Inflammatory macrophage treated with lipopolysaccharide for 4 hours (primary cell): Measurements from ENCODE around the gene CMTM7.

Experiments
- DNase-seq: peaks from one replicate; pipeline ENCODE4 v3.0.0-alpha.2; 2020

The CMTM7 gene

DNA sequence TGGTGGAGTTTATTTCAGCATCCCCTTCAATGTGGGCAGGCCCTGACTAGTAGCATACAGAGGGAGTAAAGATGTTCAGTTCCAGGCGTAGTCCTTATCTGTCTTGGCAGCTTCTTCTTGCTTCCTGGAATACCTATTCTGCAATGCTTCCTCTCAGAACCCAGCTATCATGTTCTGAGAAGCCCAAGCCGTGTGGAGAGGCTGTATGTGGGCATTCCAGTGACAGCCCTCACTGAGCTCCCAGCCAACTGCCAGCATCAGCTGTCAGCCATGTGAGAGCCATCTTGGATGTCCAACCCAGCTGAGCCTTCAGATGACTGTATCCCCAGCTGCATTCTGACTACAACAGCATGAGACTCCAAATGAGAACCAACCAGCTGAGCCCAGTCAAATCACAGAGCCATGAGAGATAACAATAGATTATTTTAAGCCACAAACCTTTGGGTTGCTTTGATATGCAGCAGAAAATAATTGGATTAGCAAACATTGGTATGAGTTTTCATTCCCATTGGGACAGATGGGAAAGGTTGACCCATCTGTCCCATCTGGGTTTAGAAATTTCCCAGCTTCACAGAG is 8.4 kb upstream of the CMTM7 start:
- DNase-seq = no peak

DNA sequence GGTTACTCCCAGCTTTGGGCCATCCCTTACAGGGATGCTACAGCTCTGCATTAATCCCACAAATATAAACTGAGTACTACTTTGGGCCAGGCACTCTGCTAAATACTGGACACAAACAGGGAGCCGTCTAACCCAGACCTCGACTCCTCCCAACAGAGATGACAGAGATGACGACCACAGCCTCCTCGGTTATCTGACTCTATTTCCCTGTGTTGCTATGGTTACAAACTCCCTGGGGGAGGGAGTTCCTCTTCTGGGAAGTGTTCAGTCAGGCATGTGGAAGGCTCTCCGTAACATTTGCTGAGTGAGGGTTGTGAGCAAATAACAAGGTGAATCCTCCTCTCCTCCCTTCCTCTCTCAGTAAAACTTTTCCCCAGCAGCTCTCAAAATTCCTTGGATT is 6.7 kb upstream of the CMTM7 start:
- DNase-seq = peak; percentile 66

DNA sequence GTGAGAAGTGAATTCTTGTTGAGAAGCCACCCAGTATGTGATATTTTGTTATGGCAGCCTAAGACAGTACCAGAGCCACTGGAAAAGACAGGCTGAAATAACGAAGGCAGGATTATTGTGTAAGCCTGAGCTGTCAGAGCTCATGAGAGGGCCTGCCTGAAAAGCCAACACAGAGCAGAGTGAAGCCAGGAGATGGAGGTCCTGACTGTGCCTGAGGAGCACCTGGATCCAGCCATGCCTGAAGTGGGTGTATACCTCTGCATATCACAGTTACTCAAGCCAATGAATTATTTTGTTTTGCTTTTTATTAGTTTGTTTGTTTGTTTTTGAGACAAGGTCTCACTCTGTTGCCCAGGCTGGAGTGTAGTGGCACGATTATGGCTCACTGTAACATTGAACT is 4.1 kb upstream of the CMTM7 start:
- no peak for DNase-seq

DNA sequence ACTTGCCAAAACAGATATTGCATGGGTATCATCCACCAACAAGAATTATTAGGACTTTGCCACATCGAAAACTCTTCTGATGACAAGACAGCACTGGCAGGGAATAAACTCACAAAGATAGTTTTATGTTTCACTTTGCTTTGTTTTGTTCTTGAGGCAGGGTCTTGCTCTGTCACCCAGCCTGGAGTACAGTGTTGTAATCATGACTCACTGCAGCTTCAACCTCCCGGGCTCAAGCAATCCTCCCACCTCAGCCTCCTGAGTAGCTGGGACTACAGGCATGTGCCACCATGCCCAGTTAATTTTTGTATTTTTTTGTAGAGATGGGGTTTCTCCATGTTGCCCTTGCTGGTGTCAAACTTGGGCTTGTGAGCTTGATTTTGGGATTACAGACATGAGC is 2.1 kb upstream of the CMTM7 start:
- peak; percentile 64 for DNase-seq

DNA sequence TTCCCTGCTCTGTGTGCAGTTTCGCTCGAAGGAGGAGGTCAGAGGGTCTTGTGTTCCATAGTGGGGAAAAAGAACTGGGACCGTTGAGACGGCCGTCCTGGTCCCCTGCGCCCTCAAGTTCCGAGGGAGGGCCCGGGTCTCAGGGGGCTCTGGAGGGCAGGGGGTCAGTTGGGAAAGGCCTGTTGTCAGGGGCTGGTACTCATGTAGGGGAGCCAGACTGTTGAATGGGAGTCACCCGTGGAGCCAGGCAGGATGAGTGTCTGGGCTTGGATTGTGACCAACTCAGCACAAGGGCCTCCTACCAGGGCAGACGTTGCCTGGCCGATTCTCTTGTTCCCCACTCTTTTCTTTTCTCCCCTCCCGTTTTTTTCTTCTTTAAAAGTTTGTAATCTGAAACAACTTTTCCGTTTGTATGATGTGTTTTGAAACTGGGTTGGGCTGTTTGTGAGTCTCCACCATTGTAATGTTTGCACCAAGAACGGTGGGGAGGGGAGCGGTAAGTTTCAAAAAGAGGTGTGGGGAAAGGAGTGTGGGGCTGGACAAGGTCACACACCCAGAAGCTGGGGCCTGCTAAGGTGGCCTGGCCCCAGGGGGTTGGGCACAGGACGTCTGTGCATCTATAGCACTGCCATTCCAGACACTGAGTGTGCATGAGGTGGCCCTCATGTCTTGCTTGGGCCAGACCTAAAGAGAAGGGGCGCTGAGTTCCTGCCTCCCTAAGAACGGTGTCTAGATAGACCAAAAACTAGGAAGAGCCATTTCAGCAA is 1.1 kb downstream of the CMTM7 start:
- no peak for DNase-seq

DNA sequence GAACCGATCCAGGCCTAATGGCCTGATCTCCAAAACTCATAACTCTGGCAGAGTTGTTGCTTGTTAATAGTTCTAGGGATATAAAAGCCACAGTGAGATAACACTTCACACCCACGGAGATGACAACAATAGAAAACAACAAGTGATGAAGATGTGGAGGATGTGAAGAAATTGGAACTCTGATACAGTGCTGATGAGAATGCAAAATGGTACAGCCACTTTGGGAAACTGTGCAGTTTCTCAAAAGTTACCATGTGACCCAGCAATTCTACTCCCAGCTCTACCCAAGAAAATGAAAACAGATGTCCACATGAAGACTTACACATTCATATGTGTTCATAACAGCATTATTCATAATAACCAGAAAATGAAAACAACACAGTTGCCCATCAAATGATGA is 3.8 kb downstream of the CMTM7 start:
- peak; percentile 80 for DNase-seq

DNA sequence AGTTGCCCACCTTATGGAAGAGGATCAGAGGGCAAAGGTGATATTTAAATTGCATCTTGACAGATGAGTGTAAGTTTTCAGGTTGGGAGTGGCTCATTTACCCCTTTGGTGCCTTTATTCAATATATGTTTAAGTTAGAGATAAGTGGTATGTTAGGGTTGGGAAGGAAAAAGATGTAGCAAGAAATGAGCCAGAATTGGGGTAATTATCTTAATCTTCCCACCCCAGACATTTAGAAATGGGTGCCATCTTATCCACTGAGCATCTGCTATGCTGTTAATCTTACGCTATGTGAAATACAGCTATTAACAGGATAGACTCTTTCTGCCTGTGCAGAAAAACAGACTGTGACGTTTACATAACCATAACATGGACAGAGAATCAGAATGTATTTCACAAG is 6.3 kb downstream of the CMTM7 start:
- DNase-seq = no peak

DNA sequence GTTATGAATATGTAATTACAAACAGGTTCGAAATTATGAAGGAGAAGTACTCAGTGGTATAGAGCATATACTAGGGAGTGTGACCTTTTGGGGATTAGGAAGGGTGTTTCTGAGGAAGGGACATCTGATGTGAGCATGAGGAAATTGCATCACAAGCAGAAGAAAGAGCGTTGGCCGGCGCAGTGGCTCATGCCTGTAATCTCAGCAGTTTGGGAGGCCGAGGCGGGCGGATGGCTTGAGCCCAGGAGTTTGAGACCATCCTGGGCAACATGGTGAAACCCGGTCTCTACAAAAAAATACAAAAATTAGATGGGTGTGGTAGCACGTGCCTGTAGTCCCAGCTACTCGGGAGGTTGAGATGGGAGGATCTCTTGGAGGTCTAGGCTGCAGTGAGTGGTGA is 6.9 kb downstream of the CMTM7 start:
- DNase-seq = peak; percentile 87

DNA sequence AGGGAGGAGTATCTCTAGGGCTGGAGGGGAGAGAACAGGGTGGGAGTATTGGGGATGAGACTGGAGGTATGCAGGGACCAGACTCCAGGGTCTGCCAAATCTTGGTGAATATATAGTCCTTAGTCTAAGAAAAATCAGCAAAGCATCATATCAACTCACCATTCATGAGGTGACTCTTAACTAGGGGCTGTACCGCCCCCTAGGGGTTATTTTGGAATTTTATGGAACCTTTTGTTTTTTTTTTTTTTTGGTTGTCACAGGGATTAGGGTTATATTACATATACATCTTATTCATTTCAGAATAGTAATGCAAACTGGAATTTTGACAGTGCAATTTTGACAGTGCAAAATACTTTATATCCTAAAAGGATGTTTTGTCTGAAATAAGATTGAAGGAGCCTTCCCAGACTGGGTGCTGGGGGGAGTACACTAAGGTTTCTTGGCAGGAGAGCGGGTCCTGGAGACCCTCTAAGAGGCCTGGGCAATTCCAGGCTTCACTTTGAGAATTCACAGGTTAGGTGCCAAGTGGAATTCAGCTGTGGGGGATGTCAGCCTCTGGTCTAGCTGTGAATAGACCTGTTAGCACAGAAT is 7.5 kb downstream of the CMTM7 start:
- DNase-seq = peak; percentile 73

DNA sequence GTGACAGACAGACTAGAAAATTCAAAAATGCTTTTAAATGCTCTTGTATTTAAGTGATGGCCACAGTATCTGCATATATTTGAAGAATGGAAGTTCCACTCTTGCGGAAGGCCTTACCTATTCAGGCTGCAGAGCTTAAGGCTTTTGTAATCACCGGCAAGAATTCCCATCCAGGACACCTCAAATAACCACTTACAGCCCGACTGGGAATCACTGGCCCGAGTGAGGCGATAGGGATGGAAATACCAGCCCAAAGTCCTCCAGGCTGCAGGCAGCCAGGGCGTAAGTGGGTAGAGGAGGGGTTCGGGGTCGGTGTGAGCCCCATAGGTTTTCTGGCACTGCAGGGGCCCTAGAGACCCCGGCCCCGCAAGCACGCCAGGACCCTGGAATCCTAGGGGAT is 9.5 kb downstream of the CMTM7 start:
- no peak for DNase-seq

DNA sequence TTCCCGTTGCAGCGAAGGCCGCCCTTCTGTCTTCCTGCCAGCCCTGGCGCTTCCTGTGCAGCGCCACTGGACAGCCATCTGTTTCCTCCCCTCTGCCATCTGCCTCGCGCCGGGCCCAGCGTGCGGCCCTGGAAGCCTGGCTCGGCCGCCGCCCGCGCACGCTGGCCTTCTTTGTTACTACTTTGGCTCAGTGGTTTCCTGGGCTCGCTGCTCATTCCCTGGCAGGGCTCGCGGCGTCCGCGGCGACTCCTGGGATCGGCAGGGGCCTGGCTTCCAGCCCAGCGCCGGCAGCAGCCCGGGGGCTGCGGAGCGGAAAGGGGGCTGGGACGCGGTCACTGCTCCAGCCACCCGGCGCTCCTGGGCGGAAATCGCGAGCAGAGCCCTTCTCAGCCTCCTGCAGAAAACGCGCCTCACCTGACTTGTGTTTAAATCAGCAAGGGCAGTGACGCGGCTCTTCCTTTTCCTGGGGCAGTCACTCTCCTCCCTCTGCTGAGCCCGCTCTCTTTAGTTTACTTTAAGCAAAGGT is 10.0 kb downstream of the CMTM7 start:
- DNase-seq = peak; percentile 52

DNA sequence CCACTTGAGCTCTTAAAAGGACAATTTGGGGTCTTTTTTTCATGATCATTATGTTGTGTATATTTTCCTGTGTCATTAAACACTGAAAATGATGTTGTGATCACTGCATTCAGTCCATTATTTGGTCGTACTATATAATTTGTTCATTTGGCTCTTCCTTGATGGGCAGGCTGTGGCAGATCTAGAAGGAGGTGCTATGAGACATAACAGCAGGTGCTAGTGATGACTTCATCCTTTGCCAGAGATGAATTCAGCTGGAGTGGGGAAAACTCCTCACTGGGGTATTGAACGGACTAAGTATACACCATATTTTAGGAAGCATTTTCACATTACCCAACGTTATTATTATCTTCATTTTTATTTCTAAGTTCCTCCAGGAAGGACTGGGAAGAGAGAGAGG is 12.0 kb downstream of the CMTM7 start:
- DNase-seq = no peak

DNA sequence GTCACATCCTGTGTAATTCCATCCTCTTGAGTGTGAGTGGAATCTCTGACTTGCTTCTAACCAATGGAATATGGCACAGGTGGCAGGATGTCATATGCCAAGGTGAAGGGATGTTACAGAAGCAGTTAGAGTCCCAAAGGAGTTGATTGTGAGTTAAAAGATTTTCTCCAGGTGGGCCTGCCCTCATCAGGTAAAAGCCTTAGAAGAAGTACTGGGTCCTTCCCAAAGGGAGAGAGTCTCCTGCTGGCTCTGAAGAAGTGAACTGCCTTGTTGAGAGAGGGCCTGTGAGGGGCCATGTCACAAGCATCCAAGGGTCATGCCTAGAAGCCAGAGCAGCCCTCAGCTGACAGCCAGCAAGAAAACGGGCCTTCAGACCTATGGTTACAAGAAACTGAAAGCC is 13.1 kb downstream of the CMTM7 start:
- DNase-seq = no peak

DNA sequence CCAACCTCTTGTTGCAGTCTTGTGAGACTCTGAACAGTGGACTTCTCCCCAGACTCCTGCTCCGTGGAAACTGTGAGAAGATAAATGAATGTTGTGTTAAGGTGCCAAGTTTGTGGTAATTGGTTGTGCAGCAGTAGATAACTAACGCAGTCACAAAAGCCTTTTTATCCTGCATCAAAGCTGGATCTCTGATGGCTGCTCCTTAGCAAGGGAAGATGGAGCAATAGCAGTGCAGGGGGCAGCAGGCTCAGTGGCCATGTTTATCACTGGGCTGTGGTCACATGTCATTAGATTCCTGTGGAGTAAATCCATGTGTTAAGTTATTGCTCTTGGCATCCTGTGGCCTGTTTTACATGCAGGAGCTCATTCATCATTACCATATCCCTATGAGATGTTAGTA is 13.5 kb downstream of the CMTM7 start:
- no peak for DNase-seq

DNA sequence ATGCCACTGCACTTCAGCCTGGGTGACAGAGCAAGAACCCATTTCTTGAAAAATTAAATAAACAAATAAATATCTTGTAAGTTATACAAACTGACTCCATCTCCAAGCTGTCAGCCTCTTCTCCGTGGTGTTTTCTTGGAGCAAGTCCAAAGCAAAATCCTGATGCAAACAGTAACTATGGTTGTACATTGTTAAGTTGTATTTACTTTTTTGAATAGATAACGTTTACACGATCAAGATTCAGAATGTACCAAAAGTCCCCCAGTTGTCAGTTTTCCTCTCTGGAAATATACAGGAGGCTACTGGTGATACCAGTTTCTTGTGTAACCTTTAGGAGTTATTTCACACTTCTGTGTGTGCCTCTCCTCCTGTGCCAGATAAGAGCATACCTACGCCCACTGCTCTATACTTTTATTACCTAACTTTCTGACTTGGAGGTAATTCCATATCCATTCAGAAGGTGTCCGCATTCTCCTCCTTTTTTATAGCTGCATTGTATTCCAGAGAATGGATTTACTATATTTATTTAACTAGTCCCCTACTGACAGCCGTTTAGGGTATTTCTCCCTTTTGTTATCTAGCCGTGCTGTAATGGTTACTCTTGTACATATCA is 14.2 kb downstream of the CMTM7 start:
- no peak for DNase-seq

DNA sequence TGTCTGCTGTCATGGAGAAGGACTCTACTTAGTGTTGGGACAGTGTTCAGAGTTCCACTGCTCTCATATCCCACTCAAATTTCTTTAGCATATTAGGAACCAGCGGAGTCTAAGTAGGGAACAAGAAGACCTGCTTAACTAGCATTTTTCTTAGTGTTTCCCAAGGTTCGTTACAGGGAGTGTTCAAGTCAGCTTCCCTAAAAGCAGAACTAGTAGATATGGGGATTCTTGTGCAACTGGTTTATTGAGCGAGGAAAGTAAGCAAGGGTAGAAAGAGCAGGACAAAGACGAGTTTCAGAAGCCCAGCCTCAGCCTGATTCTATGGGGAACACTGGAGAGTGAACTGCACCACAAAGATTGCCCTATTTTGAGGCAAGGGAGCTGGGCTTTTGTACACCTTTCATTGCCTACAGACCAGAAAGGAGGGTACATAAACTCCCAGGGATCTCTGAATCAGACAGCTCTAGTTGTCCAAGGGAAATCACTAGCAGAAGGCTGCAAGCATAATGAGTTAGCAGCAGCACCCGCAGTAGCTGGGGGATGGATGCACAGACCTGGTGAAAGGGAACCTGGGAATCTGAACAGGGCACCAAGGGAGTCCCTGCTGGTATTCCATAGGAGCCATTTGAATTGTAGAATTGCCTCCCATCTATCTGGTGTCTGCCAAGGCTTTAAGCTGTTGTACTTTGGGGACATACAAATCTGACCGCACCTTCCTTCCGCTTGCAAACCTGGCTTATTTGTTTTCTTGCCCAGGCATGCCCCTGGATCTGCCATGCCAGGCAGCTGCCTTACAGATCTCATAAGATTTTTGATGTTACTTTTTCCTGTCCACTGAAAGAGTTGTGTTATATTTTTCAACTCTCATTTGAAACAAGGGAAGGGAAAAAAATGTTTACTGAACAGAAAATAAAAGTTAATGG is 15.1 kb downstream of the CMTM7 start:
- DNase-seq = peak; percentile 91

DNA sequence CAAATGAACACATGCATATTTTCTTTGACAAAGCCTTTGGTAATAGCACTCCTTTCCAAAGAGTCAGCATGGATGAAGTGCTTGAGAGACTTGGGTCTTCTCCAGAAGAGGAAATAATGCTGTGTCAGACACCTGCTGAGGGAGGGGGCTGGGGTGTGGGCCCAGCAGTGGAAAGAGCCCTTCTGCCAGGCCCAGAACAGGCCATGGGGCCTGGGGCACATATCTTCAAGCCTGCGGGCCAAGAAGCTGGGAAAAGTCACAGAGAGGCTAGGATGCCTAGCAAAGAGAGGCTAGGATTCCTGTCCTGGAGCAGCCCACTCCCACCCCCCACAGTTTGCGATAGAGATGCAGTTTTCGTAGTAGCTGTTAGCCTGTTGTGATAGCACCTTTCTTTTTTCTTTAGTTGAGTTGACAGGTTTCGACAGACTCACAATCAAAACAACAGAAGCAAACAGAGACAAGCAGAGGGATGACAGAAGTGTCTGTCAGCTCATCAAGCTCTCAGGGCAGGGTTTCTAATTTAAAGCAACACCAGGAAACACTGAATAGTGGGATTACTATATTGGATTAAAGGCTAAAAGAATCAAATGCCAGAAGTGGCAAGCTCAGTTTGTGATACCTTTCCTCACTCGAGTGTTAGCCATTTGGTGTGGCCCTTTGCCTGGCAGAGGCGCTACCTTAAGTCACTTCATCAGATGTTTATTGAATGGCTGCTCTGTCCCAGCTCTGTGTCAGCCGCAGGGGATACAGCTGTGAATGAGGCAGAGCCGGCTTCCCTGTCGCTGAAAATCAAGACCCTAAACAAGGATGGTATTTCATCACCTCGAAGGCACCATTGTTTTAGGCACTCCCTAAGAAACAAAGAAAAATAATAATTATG is 19.0 kb downstream of the CMTM7 start:
- no peak for DNase-seq

DNA sequence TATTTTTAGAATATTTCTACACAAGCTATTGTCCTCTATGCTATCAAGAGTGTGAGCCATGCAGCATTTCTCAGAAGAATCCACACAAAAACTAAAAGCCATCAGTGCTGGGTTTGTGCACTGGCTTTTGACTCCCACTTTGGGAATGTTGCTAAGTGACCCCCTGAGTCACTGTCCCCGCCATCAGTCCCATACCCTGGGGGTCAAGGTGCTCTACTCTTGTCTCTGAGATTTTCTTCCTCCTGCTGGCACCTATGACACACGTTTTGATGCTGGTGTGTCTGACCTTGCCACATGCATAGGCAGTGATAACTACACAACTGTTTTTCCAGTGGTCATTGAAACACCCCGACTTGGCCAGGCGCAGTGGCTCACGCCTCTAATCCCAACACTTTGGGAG is 19.8 kb downstream of the CMTM7 start:
- DNase-seq = no peak

DNA sequence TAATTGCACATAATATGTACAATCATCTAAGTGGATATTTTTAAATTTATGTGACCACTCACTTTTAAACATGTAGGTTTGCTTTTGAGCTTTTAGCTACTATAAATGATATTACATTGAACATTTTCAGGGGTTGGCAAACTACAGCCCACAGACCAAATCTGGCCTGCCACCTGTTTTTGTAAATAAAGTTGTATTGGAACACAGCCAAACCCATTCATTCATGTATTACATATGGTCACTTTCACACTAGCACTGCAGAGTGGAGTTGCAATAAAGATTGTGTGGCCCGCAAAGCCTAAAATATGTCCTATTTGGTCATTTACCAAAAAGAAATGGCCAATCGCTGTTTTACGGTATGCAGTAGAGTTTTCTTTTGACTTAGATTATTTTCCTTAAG is 21.2 kb downstream of the CMTM7 start:
- DNase-seq = no peak

DNA sequence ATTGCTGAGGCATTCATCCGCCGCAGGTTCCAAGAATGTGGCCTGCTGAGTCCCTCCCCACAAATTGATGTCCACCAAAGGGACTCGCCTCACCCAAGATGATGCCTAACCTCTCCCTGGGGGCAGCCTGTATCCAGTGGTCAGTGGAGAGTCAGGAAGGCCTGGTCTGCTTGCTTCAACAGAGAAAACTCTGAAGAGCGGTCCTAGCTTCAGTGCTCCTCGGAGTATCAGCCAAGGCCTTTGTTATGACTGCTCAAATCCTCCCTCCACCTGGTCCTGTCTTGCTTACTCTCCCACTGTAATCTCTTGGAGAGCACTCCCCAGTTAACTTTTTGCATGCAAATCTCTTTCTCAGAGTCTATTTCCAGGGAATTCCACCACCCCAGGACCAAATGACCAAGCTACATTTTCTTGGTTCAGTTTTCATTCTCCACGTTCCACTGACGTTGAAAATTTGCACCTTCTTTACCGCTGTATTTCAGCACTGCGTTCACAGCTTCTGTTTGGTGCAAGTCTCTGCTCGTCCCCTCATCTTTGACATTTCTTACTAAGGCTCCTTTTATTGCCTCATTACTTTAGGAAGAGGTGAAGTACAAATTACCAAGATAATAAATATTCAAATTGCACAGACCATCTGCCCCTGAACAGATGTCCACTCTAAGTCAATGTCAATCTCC is 22.3 kb downstream of the CMTM7 start:
- DNase-seq = no peak
